Panc1 (cell line): ENCODE results near the gene GRB7. TPM values are rescaled to one million over a fixed set of nuclear protein-coding genes. Genes with fewer than 3 reads are reported as not detected.

ENCODE experiments used
- ATAC-seq: fragments of 200-7000 bp; cut with Tn5 transposase; 2 replicates; pipeline ENCODE4 v1.9.1; 2020; ENCODE audit warnings: mild to moderate bottlenecking, moderate library complexity
- BruUV-seq: library from RNA; stranded (reverse); fragments of 400-500 nt; replicated peaks from 2 replicates; lab custom pipeline; 2021; lab: Mats Ljungman, UMichigan
- CTCF ChIA-PET: fragments of 300-600 bp; sonication (Branson Sonifier 250); formaldehyde crosslinking; loops from one replicate; lab custom pipeline; 2022; ENCODE audit warnings: antibody characterized with exemption; lab: Charles Lee
- POLR2A ChIA-PET: fragments of 300-600 bp; sonication (Branson Sonifier 250); formaldehyde crosslinking; loops from one replicate; lab custom pipeline; 2022; ENCODE audit warnings: antibody characterized with exemption; lab: Charles Lee
- DNase-seq: peaks from one replicate; pipeline ENCODE4 v3.0.0-alpha.2; 2010; ENCODE audit warnings: low read depth, low spot score
- H3K27ac ChIP-seq: 2 replicates; pipeline ENCODE4 v1.5.1; 2011; ENCODE audit warnings: mild to moderate bottlenecking, low read length, inconsistent platforms
- H3K27me3 ChIP-seq: fragments of 200-500 bp; sonication (Bioruptor generic); 2 replicates; pipeline ENCODE4 v1.6.0; 2014; ENCODE audit warnings: low read length, inconsistent platforms; ENCODE audit not compliant: control insufficient read depth, insufficient read depth
- H3K36me3 ChIP-seq: fragments of 200-500 bp; sonication (Bioruptor generic); 2 replicates; pipeline ENCODE4 v1.5.1; 2014; ENCODE audit warnings: inconsistent platforms, mild to moderate bottlenecking, low read length, moderate library complexity; ENCODE audit not compliant: control insufficient read depth, insufficient read depth
- H3K4me1 ChIP-seq: 2 replicates; pipeline ENCODE4 v1.5.1; 2011; ENCODE audit warnings: inconsistent platforms, mild to moderate bottlenecking, low read length, moderate library complexity; ENCODE audit not compliant: control insufficient read depth, insufficient read depth
- H3K4me3 ChIP-seq, 2 experiments: 2 replicates each; pipeline ENCODE4 v1.5.1; 2011 to 2012; ENCODE audit warnings: low read depth in 2 of 2, low read length in 2 of 2, mild to moderate bottlenecking in 2 of 2, inconsistent platforms in 1 of 2, moderate library complexity in 1 of 2
- H3K9me3 ChIP-seq: fragments of 200-500 bp; sonication (Bioruptor generic); 2 replicates; pipeline ENCODE4 v1.5.1; 2014; ENCODE audit warnings: low read depth, mild to moderate bottlenecking, inconsistent platforms, low read length, moderate library complexity; ENCODE audit not compliant: control insufficient read depth, insufficient read depth
- POLR2AphosphoS5 ChIP-seq: IDR thresholded peaks from 2 replicates; pipeline ENCODE4 v1.6.1; 2012; ENCODE audit warnings: mild to moderate bottlenecking, low read depth, low read length, moderate library complexity
- SIN3A ChIP-seq: IDR thresholded peaks from 2 replicates; pipeline ENCODE4 v1.6.1; 2012; ENCODE audit warnings: low read depth, mild to moderate bottlenecking, low read length, moderate library complexity, borderline replicate concordance; ENCODE audit not compliant: insufficient read depth
- TCF7L2 ChIP-seq: IDR thresholded peaks from 2 replicates; pipeline ENCODE4 v1.6.1; 2011; ENCODE audit warnings: mild to moderate bottlenecking, low read depth, low read length, inconsistent platforms
- in situ Hi-C: cut with HindIII; loops from 2 replicates; pipeline ENCODE4 v1.10.0; 2016; ENCODE audit warnings: low sequenced_read_pairs, low pct_unique_long_range_greater_than_20kb
- intact Hi-C: fragments of 100-400 bp; cut with micrococcal nuclease; formaldehyde crosslinking; loops from one replicate; pipeline ENCODE4 v1.10.0; 2022; ENCODE audit not compliant: unreplicated experiment
- total RNA-seq: library from RNA; stranded (reverse); gene quantifications from one replicate; pipeline ENCODE4 v1.2.1, GENCODE V29; 2021; ENCODE audit not compliant: unreplicated experiment
- TF ChIP-seq, protein P1 (sequence below), 2 experiments: IDR thresholded peaks; 2 replicates each; pipeline ENCODE4 v1.6.1; 2011 to 2012; ENCODE audit warnings: low read depth in 2 of 2, control low read depth in 1 of 2, low read length in 1 of 2, mild to moderate bottlenecking in 1 of 2, moderate library complexity in 1 of 2; ENCODE audit not compliant: insufficient read depth in 1 of 2
- TF ChIP-seq, protein P2 (sequence below): fragments of 450-650 bp; IDR thresholded peaks from 2 replicates; pipeline ENCODE4 v1.5.1; 2017; ENCODE audit warnings: mild to moderate bottlenecking

The GRB7 gene
- total RNA-seq, 1 experiment from 2014 or later = 2.8 TPM

DNA sequence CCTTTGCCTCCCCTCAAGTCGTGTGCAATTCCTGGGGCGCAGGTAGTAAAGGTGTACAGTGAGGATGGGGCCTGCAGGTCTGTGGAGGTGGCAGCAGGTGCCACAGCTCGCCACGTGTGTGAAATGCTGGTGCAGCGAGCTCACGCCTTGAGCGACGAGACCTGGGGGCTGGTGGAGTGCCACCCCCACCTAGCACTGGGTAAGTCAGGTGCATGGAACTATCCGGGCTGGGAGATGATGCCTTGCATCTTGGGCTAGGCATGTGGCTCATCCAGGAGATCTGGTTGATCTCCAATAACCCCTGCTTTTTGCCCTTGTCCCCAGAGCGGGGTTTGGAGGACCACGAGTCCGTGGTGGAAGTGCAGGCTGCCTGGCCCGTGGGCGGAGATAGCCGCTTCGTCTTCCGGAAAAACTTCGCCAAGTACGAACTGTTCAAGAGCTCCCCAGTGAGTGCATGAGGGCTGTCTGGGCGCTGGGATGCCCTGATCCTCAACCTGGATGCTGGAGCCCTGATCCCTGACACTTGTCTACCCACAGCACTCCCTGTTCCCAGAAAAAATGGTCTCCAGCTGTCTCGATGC is 5.2 kb downstream of the GRB7 start:
- POLR2A ChIA-PET = no interaction called here
- CTCF ChIA-PET = no interaction called here

DNA sequence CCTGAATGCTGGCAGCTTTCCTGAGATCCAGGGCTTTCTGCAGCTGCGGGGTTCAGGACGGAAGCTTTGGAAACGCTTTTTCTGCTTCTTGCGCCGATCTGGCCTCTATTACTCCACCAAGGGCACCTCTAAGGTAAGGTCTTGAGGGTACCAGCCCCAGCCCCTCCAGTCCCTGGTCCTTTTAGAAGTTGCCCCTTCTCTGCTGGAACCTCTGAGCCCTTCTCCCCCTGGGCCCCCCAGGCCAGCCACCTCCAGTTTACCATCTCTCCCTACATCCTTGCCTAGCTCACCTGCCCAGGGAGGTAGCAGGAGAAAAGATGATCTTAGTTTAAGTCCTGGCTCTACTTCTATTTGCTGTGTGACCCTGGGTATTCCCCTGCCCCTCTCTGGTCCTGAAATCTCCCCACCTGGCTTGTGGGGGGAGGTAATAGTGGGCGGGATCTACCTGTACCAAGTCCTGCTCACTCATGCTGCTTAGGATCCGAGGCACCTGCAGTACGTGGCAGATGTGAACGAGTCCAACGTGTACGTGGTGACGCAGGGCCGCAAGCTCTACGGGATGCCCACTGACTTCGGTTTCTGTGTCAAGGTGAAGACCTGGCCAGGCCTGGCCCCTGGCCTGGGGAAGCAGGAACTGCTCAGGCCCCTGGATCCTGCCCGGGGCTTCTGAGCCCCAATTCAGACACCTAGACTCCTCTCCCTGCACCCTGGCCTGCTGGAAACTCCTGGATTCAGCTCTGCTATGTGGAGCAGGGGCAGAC is 6.5 kb downstream of the GRB7 start:
- intact Hi-C loops (no loop called here), in situ Hi-C loops (no loop called here)
- Histone ChIP-seq H3K9me3 (no peaks in the 10 kb centered on the region), H3K4me3 (no peak overlapping the region), H3K27ac (no peak overlapping the region), H3K4me1 (peaks cover 22% of the 10 kb centered on the region), H3K36me3 (no peaks in the 10 kb centered on the region), H3K27me3 (no peaks in the 10 kb centered on the region)
- no TSS peak for BruUV-seq
- TF ChIP-seq, protein P1, sequence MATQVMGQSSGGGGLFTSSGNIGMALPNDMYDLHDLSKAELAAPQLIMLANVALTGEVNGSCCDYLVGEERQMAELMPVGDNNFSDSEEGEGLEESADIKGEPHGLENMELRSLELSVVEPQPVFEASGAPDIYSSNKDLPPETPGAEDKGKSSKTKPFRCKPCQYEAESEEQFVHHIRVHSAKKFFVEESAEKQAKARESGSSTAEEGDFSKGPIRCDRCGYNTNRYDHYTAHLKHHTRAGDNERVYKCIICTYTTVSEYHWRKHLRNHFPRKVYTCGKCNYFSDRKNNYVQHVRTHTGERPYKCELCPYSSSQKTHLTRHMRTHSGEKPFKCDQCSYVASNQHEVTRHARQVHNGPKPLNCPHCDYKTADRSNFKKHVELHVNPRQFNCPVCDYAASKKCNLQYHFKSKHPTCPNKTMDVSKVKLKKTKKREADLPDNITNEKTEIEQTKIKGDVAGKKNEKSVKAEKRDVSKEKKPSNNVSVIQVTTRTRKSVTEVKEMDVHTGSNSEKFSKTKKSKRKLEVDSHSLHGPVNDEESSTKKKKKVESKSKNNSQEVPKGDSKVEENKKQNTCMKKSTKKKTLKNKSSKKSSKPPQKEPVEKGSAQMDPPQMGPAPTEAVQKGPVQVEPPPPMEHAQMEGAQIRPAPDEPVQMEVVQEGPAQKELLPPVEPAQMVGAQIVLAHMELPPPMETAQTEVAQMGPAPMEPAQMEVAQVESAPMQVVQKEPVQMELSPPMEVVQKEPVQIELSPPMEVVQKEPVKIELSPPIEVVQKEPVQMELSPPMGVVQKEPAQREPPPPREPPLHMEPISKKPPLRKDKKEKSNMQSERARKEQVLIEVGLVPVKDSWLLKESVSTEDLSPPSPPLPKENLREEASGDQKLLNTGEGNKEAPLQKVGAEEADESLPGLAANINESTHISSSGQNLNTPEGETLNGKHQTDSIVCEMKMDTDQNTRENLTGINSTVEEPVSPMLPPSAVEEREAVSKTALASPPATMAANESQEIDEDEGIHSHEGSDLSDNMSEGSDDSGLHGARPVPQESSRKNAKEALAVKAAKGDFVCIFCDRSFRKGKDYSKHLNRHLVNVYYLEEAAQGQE (IDR thresholded peaks at IDR 0.05; ENCODE audit: insufficient read depth in 1 of 2, low read depth in 2 of 2, low read length in 1 of 2) = no peak
- TF ChIP-seq TCF7L2 = no peak
- TF ChIP-seq, protein P2, sequence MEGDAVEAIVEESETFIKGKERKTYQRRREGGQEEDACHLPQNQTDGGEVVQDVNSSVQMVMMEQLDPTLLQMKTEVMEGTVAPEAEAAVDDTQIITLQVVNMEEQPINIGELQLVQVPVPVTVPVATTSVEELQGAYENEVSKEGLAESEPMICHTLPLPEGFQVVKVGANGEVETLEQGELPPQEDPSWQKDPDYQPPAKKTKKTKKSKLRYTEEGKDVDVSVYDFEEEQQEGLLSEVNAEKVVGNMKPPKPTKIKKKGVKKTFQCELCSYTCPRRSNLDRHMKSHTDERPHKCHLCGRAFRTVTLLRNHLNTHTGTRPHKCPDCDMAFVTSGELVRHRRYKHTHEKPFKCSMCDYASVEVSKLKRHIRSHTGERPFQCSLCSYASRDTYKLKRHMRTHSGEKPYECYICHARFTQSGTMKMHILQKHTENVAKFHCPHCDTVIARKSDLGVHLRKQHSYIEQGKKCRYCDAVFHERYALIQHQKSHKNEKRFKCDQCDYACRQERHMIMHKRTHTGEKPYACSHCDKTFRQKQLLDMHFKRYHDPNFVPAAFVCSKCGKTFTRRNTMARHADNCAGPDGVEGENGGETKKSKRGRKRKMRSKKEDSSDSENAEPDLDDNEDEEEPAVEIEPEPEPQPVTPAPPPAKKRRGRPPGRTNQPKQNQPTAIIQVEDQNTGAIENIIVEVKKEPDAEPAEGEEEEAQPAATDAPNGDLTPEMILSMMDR = no peak
- DNase-seq = no peak
- POLR2A ChIA-PET = no interaction called here
- CTCF ChIA-PET = no interaction called here
- no peak for ATAC-seq

More for the DNA sequence above, 5.2 kb downstream of the GRB7 start:
- H3K27ac ChIP-seq = no peak overlapping the region
- intact Hi-C loops = no loop called here
- peaks cover 30% of the 10 kb centered on the region for H3K4me1 ChIP-seq
- H3K36me3 ChIP-seq = no peaks in the 10 kb centered on the region; the same call in 1 of the 2 replicates
- ATAC-seq = no peak
- no TSS peak for BruUV-seq
- in situ Hi-C loops = no loop called here
- TF ChIP-seq, protein P1 (IDR thresholded peaks at IDR 0.05; ENCODE audit: insufficient read depth in 1 of 2, low read depth in 2 of 2, low read length in 1 of 2) = no peak
- TF ChIP-seq, protein P2 = no peak
- TF ChIP-seq TCF7L2 (no peak), POLR2AphosphoS5 (no peak), SIN3A (no peak)
- H3K27me3 ChIP-seq = no peaks in the 10 kb centered on the region
- H3K4me3 ChIP-seq = no peak overlapping the region
- DNase-seq = no peak
- H3K9me3 ChIP-seq = no peaks in the 10 kb centered on the region
